PFSK-1 (cell line): ENCODE measurements around the gene YAF2.

Experiments used
- FOXP2 ChIP-seq: optimal IDR thresholded peaks from 2 replicates; pipeline ENCODE3; 2011; ENCODE audit warnings: borderline replicate concordance, control low read depth, inconsistent platforms; ENCODE audit not compliant: insufficient read depth; ENCODE audit errors: extremely low read length, extremely low read depth
- POLR2AphosphoS5 ChIP-seq: IDR thresholded peaks from 2 replicates; pipeline ENCODE4 v1.6.1; 2012; ENCODE audit warnings: low read depth, mild to moderate bottlenecking, control low read depth, low read length, moderate library complexity
- SIN3A ChIP-seq: IDR thresholded peaks from 2 replicates; pipeline ENCODE4 v1.6.1; 2012; ENCODE audit warnings: mild to moderate bottlenecking, low read length, moderate library complexity, borderline replicate concordance; ENCODE audit not compliant: insufficient read depth
- TAF1 ChIP-seq: IDR thresholded peaks from 2 replicates; pipeline ENCODE4 v1.6.1; 2012; ENCODE audit warnings: low read length, control low read depth, borderline replicate concordance; ENCODE audit not compliant: insufficient read depth
- TF ChIP-seq, protein P1 (sequence below), 2 experiments: IDR thresholded peaks; 2 replicates each; pipeline versions ENCODE4 v1.6.1 to v1.8.0; 2011 to 2012; ENCODE audit warnings: low read depth in 2 of 2, low read length in 2 of 2, control low read depth in 1 of 2, inconsistent platforms in 1 of 2, mild to moderate bottlenecking in 1 of 2, moderate library complexity in 1 of 2; ENCODE audit not compliant: insufficient read depth in 1 of 2

The YAF2 gene

GRCh38 chr12:42255866-42256261 lies 17.8 kb upstream of the YAF2 start:
- no peak for TF ChIP-seq POLR2AphosphoS5
- TF ChIP-seq FOXP2, result no peak
- no peak for TF ChIP-seq SIN3A
- TF ChIP-seq TAF1, result no peak
- TF ChIP-seq, protein P1, sequence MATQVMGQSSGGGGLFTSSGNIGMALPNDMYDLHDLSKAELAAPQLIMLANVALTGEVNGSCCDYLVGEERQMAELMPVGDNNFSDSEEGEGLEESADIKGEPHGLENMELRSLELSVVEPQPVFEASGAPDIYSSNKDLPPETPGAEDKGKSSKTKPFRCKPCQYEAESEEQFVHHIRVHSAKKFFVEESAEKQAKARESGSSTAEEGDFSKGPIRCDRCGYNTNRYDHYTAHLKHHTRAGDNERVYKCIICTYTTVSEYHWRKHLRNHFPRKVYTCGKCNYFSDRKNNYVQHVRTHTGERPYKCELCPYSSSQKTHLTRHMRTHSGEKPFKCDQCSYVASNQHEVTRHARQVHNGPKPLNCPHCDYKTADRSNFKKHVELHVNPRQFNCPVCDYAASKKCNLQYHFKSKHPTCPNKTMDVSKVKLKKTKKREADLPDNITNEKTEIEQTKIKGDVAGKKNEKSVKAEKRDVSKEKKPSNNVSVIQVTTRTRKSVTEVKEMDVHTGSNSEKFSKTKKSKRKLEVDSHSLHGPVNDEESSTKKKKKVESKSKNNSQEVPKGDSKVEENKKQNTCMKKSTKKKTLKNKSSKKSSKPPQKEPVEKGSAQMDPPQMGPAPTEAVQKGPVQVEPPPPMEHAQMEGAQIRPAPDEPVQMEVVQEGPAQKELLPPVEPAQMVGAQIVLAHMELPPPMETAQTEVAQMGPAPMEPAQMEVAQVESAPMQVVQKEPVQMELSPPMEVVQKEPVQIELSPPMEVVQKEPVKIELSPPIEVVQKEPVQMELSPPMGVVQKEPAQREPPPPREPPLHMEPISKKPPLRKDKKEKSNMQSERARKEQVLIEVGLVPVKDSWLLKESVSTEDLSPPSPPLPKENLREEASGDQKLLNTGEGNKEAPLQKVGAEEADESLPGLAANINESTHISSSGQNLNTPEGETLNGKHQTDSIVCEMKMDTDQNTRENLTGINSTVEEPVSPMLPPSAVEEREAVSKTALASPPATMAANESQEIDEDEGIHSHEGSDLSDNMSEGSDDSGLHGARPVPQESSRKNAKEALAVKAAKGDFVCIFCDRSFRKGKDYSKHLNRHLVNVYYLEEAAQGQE (IDR thresholded peaks at IDR 0.05; ENCODE audit: insufficient read depth in 1 of 2, low read depth in 2 of 2, low read length in 2 of 2), result no peak

DNA sequence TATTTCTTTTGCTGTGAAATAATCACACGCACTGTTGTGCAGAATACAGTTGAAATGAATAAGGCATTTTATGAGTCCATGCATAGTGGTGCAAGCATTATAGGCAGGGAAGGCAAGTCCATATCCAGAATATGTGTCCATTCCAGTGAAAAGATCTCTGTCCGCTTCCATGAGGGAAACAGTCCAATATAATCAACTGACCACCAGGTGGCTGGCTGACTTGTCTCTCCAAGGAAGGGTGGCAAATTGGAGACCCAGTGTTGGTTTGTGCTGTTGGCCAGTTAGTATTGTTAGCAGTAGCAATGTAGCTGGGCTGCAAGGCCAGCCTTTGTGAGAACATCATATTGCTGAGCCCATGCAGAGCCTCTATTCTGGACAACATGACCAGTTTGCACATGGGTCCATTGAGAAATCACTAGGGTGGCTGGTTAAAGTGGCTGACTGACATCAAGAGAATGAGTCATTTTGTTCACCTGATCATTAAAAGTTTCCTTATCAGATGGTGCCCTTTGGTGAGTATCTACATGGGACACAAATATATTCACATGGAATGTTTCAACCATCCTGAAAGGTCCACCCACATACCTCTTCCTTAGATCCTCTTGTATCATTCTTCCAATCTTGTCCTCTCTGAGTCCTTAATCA lies 17.3 kb upstream of the YAF2 start:
- TF ChIP-seq SIN3A, result no peak
- no peak for TF ChIP-seq TAF1
- no peak for TF ChIP-seq POLR2AphosphoS5
- TF ChIP-seq FOXP2, result no peak
- TF ChIP-seq, protein P1 (IDR thresholded peaks at IDR 0.05; ENCODE audit: insufficient read depth in 1 of 2, low read depth in 2 of 2, low read length in 2 of 2), result no peak

- TF ChIP-seq TAF1 (no peak), POLR2AphosphoS5 (no peak), FOXP2 (no peak), SIN3A (no peak)
- TF ChIP-seq, protein P1 (IDR thresholded peaks at IDR 0.05; ENCODE audit: insufficient read depth in 1 of 2, low read depth in 2 of 2, low read length in 2 of 2), result no peak
These were observed 2.2 kb upstream of the YAF2 start for GRCh38 chr12:42240131-42240750.

GRCh38 chr12:42237853-42238239 lies 202 bp downstream of the YAF2 start:
- TF ChIP-seq TAF1 (no peak), SIN3A (peak; percentile 21; the same call in 1 of the 2 replicates), POLR2AphosphoS5 (peak; percentile 23; the same call in 1 of the 2 replicates)

DNA sequence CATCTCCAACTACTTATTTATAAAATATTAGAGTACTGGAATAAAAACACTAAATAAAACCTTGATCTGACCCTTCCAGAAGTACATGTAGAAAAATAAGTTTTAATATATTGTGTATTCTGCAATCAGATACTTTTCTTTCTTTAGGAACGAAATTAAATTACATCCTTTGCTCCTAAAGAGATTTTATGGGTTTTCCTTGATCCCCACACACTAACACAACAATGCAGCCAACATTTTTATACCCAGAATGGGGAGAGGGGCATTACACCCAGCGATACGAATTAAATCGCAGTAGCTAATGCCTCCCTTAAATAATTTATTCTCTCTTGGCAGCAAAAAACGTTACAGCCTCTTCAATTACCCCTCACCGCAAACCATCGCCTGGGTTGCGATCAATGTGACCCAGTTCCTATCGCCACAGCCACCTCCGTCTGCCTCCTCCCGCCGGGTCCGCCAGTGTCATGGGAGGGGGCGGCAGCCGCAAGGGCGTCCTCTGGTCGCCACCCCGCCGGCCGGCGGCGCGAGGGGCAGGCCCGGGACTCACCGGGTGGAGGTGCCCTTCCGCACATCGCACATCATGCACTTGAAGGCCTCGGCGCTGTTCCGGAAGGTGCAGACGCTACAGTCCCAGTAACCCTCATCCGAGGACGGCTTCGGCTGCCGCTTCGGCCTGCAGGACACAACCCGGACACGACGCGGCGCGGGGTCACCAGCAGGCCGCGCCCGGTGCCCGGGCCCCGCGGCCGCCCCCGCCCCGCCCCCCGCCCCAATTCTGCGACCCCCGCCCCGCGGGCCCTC lies 796 bp downstream of the YAF2 start:
- TF ChIP-seq POLR2AphosphoS5 (no peak), TAF1 (no peak), SIN3A (no peak), FOXP2 (peak; percentile 53)
- TF ChIP-seq, protein P1 (IDR thresholded peaks at IDR 0.05; ENCODE audit: insufficient read depth in 1 of 2, low read depth in 2 of 2, low read length in 2 of 2), result no peak
